ENCODE results near the gene GPD1L. TPM values are rescaled to one million over a fixed set of nuclear protein-coding genes. Genes with fewer than 3 reads are reported as not detected.

Gene GPD1L
- total and polyA plus RNA-seq, 2 of the 13 experiments (the other 11 are each of a cell fraction or from before 2014, with no cell fraction given) = 4.9 to 13.7 TPM

DNA sequence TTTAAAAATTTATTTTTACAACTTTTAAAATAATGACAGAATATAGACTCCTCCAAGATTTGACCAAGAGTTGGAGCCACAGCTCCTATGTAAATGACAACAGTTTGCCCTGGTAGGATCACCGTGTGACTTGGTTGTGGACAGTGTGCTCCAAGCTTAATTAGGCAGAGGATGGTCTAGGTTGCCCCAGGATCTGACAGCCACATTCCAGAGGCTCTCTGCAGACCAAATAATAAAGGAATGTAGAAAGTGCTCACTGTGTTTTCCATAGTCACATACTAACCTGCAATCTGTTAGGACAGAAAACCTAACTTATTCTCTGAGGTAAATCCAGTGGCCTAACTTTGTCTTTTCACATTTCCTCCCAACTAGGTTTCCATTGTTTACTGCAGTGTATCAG lies 59.0 kb downstream of the GPD1L start:
- peak; percentile 50 for ATAC-seq
- CTCF ChIA-PET (ENCODE audit: low intra/inter-chr PET ratio, low total read pairs) = no interaction called here
- no peak for DNase-seq (ENCODE audit: low spot score)

DNA sequence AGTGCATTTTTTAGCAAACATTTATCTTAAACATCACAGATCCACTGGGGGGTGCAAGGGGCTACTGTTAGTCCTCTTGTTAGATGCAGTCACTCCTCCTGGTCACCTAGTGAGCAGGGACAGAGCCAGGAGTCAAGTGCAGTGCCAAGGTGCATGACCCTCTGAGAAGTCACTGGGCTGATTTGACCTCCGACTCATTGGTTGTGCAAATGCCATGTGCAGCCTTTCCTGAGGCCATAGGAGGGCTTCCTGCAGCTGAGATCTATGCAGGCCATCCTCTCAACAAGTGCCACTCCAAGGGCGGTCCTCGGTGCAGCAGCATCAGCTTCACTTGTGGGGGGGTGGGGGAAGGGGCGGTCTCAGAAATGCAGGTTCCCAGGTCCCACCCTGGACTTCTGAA lies 60.2 kb downstream of the GPD1L start:
- intact Hi-C loops (cut with micrococcal nuclease; ENCODE audit: unreplicated experiment) = no loop called here

More for the DNA sequence above, 59.0 kb downstream of the GPD1L start:
- Histone ChIP-seq H2AFZ (ENCODE audit: low read length) (no peak overlapping the region), H3K27ac (ENCODE audit: extremely low read length, insufficient read depth, low read length) (no peak overlapping the region), H3K27me3 (ENCODE audit: control insufficient read depth in 1 of 2, insufficient read depth in 2 of 2, low read length in 2 of 2) (no peaks in the 10 kb centered on the region), H3K4me3 (replicated peaks in 1 of 3; ENCODE audit: insufficient read depth in 1 of 3, low read depth in 2 of 3, low read length in 3 of 3) (no peak overlapping the region), H3K79me2 (ENCODE audit: insufficient read depth, low read length) (no peaks in the 10 kb centered on the region), H3K36me3 (replicated peaks in 1 of 2; ENCODE audit: control insufficient read depth in 1 of 2, insufficient read depth in 2 of 2, low read length in 2 of 2) (peaks cover 0 to 1% of the 10 kb centered on the region in 2 experiments; a peak in 1 of 5 replicates), H3K4me1 (ENCODE audit: insufficient read depth, low read length) (peaks cover 16% of the 10 kb centered on the region), H3K4me2 (ENCODE audit: low read depth, low read length) (no peak overlapping the region), H4K20me1 (ENCODE audit: insufficient read depth, low read length) (no peaks in the 10 kb centered on the region), H3K9ac (ENCODE audit: insufficient read depth, low read depth, low read length) (no peak overlapping the region), H3K9me3 (ENCODE audit: low read length) (no peaks in the 10 kb centered on the region)
- in situ Hi-C loops (cut with HindIII; ENCODE audit: extremely low pct_ligation_motif_present, low pct_unique_long_range_greater_than_20kb) (no loop called here), intact Hi-C loops (cut with micrococcal nuclease; ENCODE audit: unreplicated experiment) (no loop called here)
- FAIRE-seq = no peak
- WGBS (ENCODE audit: low lambda C conversion rate) = 50% methylated on average over 1 of the region's 1 CpG
- no TSS peak for BruUV-seq (replicated peaks)
- peak; percentile 99 for TF ChIP-seq ZNF101 (CRISPR knock-in tag; IDR thresholded peaks at IDR 0.05; ENCODE audit: borderline replicate concordance, low read depth)
- no peak for TF ChIP-seq CHD2 (IDR thresholded peaks at IDR 0.05; ENCODE audit: low read depth, low read length)
- POLR2A ChIA-PET = no interaction called here

More for the DNA sequence above, 60.2 kb downstream of the GPD1L start:
- no peak overlapping the region for H2AFZ ChIP-seq (ENCODE audit: low read length)
- WGBS (ENCODE audit: low lambda C conversion rate) = 100% methylated on average over 3 of the region's 4 CpGs
- ChIA-PET CTCF (ENCODE audit: low intra/inter-chr PET ratio, low total read pairs) (no interaction called here), POLR2A (no interaction called here)
- no peak overlapping the region for H3K4me3 ChIP-seq (replicated peaks in 1 of 3; ENCODE audit: insufficient read depth in 1 of 3, low read depth in 2 of 3, low read length in 3 of 3)
- no peaks in the 10 kb centered on the region for H3K79me2 ChIP-seq (ENCODE audit: insufficient read depth, low read length)
- no TSS peak for BruUV-seq (replicated peaks)
- TF ChIP-seq RARA (CRISPR knock-in tag; IDR thresholded peaks at IDR 0.05) (peak; percentile 89), RXRA (CRISPR knock-in tag; IDR thresholded peaks at IDR 0.05) (peak; percentile 74), RXRB (CRISPR knock-in tag; IDR thresholded peaks at IDR 0.05; ENCODE audit: borderline replicate concordance) (no peak), SALL1 (CRISPR knock-in tag; IDR thresholded peaks at IDR 0.05) (no peak), KAT2B (IDR thresholded peaks at IDR 0.05; ENCODE audit: borderline replicate concordance, low read depth, low read length) (no peak), SKI (IDR thresholded peaks at IDR 0.05; ENCODE audit: partially characterized antibody) (peak; percentile 55), ZFY (CRISPR knock-in tag; IDR thresholded peaks at IDR 0.05) (no peak)
- TF ChIP-seq, protein P1, sequence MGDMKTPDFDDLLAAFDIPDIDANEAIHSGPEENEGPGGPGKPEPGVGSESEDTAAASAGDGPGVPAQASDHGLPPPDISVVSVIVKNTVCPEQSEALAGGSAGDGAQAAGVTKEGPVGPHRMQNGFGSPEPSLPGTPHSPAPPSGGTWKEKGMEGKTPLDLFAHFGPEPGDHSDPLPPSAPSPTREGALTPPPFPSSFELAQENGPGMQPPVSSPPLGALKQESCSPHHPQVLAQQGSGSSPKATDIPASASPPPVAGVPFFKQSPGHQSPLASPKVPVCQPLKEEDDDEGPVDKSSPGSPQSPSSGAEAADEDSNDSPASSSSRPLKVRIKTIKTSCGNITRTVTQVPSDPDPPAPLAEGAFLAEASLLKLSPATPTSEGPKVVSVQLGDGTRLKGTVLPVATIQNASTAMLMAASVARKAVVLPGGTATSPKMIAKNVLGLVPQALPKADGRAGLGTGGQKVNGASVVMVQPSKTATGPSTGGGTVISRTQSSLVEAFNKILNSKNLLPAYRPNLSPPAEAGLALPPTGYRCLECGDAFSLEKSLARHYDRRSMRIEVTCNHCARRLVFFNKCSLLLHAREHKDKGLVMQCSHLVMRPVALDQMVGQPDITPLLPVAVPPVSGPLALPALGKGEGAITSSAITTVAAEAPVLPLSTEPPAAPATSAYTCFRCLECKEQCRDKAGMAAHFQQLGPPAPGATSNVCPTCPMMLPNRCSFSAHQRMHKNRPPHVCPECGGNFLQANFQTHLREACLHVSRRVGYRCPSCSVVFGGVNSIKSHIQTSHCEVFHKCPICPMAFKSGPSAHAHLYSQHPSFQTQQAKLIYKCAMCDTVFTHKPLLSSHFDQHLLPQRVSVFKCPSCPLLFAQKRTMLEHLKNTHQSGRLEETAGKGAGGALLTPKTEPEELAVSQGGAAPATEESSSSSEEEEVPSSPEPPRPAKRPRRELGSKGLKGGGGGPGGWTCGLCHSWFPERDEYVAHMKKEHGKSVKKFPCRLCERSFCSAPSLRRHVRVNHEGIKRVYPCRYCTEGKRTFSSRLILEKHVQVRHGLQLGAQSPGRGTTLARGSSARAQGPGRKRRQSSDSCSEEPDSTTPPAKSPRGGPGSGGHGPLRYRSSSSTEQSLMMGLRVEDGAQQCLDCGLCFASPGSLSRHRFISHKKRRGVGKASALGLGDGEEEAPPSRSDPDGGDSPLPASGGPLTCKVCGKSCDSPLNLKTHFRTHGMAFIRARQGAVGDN (CRISPR knock-in tag; IDR thresholded peaks at IDR 0.05) = 0 out of 2 replicates have a peak, but pooled peaks have one; percentile 15
- TF ChIP-seq, protein P2, sequence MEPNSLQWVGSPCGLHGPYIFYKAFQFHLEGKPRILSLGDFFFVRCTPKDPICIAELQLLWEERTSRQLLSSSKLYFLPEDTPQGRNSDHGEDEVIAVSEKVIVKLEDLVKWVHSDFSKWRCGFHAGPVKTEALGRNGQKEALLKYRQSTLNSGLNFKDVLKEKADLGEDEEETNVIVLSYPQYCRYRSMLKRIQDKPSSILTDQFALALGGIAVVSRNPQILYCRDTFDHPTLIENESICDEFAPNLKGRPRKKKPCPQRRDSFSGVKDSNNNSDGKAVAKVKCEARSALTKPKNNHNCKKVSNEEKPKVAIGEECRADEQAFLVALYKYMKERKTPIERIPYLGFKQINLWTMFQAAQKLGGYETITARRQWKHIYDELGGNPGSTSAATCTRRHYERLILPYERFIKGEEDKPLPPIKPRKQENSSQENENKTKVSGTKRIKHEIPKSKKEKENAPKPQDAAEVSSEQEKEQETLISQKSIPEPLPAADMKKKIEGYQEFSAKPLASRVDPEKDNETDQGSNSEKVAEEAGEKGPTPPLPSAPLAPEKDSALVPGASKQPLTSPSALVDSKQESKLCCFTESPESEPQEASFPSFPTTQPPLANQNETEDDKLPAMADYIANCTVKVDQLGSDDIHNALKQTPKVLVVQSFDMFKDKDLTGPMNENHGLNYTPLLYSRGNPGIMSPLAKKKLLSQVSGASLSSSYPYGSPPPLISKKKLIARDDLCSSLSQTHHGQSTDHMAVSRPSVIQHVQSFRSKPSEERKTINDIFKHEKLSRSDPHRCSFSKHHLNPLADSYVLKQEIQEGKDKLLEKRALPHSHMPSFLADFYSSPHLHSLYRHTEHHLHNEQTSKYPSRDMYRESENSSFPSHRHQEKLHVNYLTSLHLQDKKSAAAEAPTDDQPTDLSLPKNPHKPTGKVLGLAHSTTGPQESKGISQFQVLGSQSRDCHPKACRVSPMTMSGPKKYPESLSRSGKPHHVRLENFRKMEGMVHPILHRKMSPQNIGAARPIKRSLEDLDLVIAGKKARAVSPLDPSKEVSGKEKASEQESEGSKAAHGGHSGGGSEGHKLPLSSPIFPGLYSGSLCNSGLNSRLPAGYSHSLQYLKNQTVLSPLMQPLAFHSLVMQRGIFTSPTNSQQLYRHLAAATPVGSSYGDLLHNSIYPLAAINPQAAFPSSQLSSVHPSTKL (CRISPR knock-in tag; IDR thresholded peaks at IDR 0.05) = no peak
- H3K4me2 ChIP-seq (ENCODE audit: low read depth, low read length) = no peak overlapping the region
- in situ Hi-C loops (cut with HindIII; ENCODE audit: extremely low pct_ligation_motif_present, low pct_unique_long_range_greater_than_20kb) = no loop called here
- peaks cover 16% of the 10 kb centered on the region for H3K4me1 ChIP-seq (ENCODE audit: insufficient read depth, low read length)
- H4K20me1 ChIP-seq (ENCODE audit: insufficient read depth, low read length) = no peaks in the 10 kb centered on the region
- ATAC-seq = peak; percentile 47; the same call in 2 of the 3 replicates
- no peaks in the 10 kb centered on the region for H3K9me3 ChIP-seq (ENCODE audit: low read length)
- no peak overlapping the region for H3K9ac ChIP-seq (ENCODE audit: insufficient read depth, low read depth, low read length)
- no peak overlapping the region for H3K27ac ChIP-seq (ENCODE audit: extremely low read length, insufficient read depth, low read length)
- FAIRE-seq = no peak
- H3K36me3 ChIP-seq (replicated peaks in 1 of 2; ENCODE audit: control insufficient read depth in 1 of 2, insufficient read depth in 2 of 2, low read length in 2 of 2) = peaks cover 0 to 1% of the 10 kb centered on the region in 2 experiments; a peak in 1 of 5 replicates
- no peak for DNase-seq (ENCODE audit: low spot score)
- no peaks in the 10 kb centered on the region for H3K27me3 ChIP-seq (ENCODE audit: control insufficient read depth in 1 of 2, insufficient read depth in 2 of 2, low read length in 2 of 2)
